ENCODE data around the gene EXOC4. TPM values are rescaled to one million over a fixed set of nuclear protein-coding genes. Genes with fewer than 3 reads are reported as not detected.

The EXOC4 gene
- total RNA-seq, 1 experiment from 2014 or later: 75.8 TPM

GRCh38 chr7:134104166-134104565 is 851.3 kb downstream of the EXOC4 start:
- Histone ChIP-seq H2BK120ac (ENCODE audit: low read depth, low read length, poor library complexity, severe bottlenecking) (no peak overlapping the region), H3K9ac (ENCODE audit: extremely low read depth, insufficient read length, low read length) (no peak overlapping the region), H3K79me2 (ENCODE audit: insufficient read depth, low read length) (no peaks in the 10 kb centered on the region), H3K18ac (ENCODE audit: insufficient read length, low read depth, low read length) (no peak overlapping the region), H2AFZ (ENCODE audit: low read length) (no peak overlapping the region), H3K27ac (ENCODE audit: insufficient read length, low read depth, low read length) (no peak overlapping the region), H4K8ac (replicated peaks; ENCODE audit: insufficient read length, low read depth, low read length) (no peak overlapping the region), H3T11ph (ENCODE audit: low read length) (no peak overlapping the region), H2AK5ac (ENCODE audit: insufficient read length, low read length) (no peak overlapping the region), H3K4me1 (ENCODE audit: insufficient read depth, low read length) (no peaks in the 10 kb centered on the region), H2BK12ac (ENCODE audit: insufficient read length, low read depth, low read length) (no peak overlapping the region), H2BK15ac (ENCODE audit: low read depth, low read length) (no peak overlapping the region), H2BK5ac (ENCODE audit: insufficient read length, low read length) (no peak overlapping the region), H3K23me2 (ENCODE audit: insufficient read length, low read depth, low read length, poor library complexity, severe bottlenecking) (no peaks in the 10 kb centered on the region), H4K5ac (ENCODE audit: insufficient read length, low read depth, low read length) (no peak overlapping the region), H4K91ac (ENCODE audit: insufficient read length, low read depth, low read length) (no peak overlapping the region), H3K9me3 (ENCODE audit: control insufficient read depth, low read depth, low read length) (no peaks in the 10 kb centered on the region), H3K4me2 (ENCODE audit: insufficient read depth, insufficient read length, low read length) (no peak overlapping the region), H3K4ac (ENCODE audit: low read depth, low read length) (no peak overlapping the region), H3K56ac (ENCODE audit: insufficient read length, low read depth, low read length) (no peak overlapping the region), H3K27me3 (ENCODE audit: insufficient read depth, low read length) (no peaks in the 10 kb centered on the region), H3K14ac (ENCODE audit: insufficient read depth, low read length) (no peak overlapping the region), H3K79me1 (ENCODE audit: insufficient read depth, low read depth, low read length, poor library complexity, severe bottlenecking) (no peaks in the 10 kb centered on the region), H3K23ac (ENCODE audit: insufficient read length, low read depth, low read length) (no peak overlapping the region), H2BK20ac (ENCODE audit: low read depth, low read length, poor library complexity, severe bottlenecking) (no peak overlapping the region), H4K20me1 (ENCODE audit: control insufficient read depth, insufficient read depth, insufficient read length) (no peaks in the 10 kb centered on the region)
- no peak overlapping the region for H3K4me3 Mint-ChIP-seq
- TF ChIP-seq, protein P1, sequence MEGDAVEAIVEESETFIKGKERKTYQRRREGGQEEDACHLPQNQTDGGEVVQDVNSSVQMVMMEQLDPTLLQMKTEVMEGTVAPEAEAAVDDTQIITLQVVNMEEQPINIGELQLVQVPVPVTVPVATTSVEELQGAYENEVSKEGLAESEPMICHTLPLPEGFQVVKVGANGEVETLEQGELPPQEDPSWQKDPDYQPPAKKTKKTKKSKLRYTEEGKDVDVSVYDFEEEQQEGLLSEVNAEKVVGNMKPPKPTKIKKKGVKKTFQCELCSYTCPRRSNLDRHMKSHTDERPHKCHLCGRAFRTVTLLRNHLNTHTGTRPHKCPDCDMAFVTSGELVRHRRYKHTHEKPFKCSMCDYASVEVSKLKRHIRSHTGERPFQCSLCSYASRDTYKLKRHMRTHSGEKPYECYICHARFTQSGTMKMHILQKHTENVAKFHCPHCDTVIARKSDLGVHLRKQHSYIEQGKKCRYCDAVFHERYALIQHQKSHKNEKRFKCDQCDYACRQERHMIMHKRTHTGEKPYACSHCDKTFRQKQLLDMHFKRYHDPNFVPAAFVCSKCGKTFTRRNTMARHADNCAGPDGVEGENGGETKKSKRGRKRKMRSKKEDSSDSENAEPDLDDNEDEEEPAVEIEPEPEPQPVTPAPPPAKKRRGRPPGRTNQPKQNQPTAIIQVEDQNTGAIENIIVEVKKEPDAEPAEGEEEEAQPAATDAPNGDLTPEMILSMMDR (conservative IDR thresholded peaks at IDR 0.05): no peak
- no peak overlapping the region for H3K27ac Mint-ChIP-seq
- H3K9me3 Mint-ChIP-seq: peaks cover 0 to 3% of the 10 kb centered on the region in 2 experiments; a peak in 2 of 5 replicates
- H3K36me3 Mint-ChIP-seq (ENCODE audit: insufficient read depth in 1 of 3, low read depth in 3 of 3): peaks cover 0 to 1% (median 0%) of the 10 kb centered on the region in 3 experiments; a peak in 2 of 7 replicates
- WGBS (ENCODE audit: extremely low coverage, insufficient read length, low lambda C conversion rate): no CpG with 5 or more reads among the region's 4 CpGs
- H3K4me1 Mint-ChIP-seq: peaks cover 0 to 5% of the 10 kb centered on the region in 2 experiments; a peak in 2 of 4 replicates
- no peak for DNase-seq
- no peaks in the 10 kb centered on the region for H3K27me3 Mint-ChIP-seq (ENCODE audit: low read depth)
